Measurements from ENCODE around the gene MISP. TPM values are rescaled to one million over a fixed set of nuclear protein-coding genes. Genes with fewer than 3 reads are reported as not detected.

The MISP gene
- total RNA-seq, 2 experiments from 2014 or later = not detected

DNA sequence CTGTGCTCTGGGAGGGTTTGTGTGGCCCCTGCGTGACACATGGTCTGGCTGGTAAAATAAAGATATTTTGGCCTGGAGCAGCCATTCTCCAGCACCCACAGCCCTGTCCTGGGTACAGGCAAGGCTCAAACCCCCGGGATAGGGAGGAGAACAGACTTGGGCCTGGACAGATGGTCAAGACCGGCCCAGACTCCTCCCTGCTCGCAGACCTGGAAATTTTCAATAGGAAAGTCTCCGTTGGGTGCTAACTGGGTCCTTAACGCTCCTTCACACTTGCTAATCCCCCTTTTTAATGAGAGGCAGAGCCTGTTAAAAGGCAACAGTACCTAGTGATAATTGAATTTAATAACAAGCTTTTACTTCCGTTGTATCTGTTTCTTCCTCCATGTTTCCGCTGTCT, 39.7 kb upstream of the MISP start:
- TF ChIP-seq, protein P1, sequence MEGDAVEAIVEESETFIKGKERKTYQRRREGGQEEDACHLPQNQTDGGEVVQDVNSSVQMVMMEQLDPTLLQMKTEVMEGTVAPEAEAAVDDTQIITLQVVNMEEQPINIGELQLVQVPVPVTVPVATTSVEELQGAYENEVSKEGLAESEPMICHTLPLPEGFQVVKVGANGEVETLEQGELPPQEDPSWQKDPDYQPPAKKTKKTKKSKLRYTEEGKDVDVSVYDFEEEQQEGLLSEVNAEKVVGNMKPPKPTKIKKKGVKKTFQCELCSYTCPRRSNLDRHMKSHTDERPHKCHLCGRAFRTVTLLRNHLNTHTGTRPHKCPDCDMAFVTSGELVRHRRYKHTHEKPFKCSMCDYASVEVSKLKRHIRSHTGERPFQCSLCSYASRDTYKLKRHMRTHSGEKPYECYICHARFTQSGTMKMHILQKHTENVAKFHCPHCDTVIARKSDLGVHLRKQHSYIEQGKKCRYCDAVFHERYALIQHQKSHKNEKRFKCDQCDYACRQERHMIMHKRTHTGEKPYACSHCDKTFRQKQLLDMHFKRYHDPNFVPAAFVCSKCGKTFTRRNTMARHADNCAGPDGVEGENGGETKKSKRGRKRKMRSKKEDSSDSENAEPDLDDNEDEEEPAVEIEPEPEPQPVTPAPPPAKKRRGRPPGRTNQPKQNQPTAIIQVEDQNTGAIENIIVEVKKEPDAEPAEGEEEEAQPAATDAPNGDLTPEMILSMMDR (IDR thresholded peaks at IDR 0.05) = no peak
- Mint-ChIP-seq H3K4me3 (no peak overlapping the region), H3K27me3 (peaks cover 22% of the 10 kb centered on the region), H3K4me1 (ENCODE audit: low read depth) (no peaks in the 10 kb centered on the region), H3K36me3 (ENCODE audit: low read depth) (no peaks in the 10 kb centered on the region), H3K27ac (no peak overlapping the region), H3K9me3 (peaks cover 3% of the 10 kb centered on the region)
- ChIA-PET CTCF (no interaction called here), POLR2A (interaction anchor here (1.4 kb wide), 1 partner anchor 36 kb away, joined by 3 read pairs; the partner anchor contains the start of gene FSTL3)
- DNase-seq (no peak), ATAC-seq (no peak)
- intact Hi-C loops (cut with micrococcal nuclease) = no loop called here

GRCh38 chr19:715347-715746, 35.6 kb upstream of the MISP start:
- peaks cover 3% of the 10 kb centered on the region for H3K9me3 Mint-ChIP-seq
- intact Hi-C loops (cut with micrococcal nuclease) = no loop called here
- DNase-seq (no peak), ATAC-seq (no peak)
- H3K27me3 Mint-ChIP-seq = peaks cover 21% of the 10 kb centered on the region
- H3K4me3 Mint-ChIP-seq = no peak overlapping the region
- TF ChIP-seq, protein P1 (IDR thresholded peaks at IDR 0.05) = no peak
- H3K4me1 Mint-ChIP-seq (ENCODE audit: low read depth) = no peaks in the 10 kb centered on the region
- H3K27ac Mint-ChIP-seq = no peak overlapping the region
- CTCF ChIA-PET = interaction anchor here (2.2 kb wide), 1 partner anchor 19 kb away, joined by 5 read pairs; no protein-coding TSS in a partner anchor
- POLR2A ChIA-PET = no interaction called here
- H3K36me3 Mint-ChIP-seq (ENCODE audit: low read depth) = no peaks in the 10 kb centered on the region

GRCh38 chr19:718251-718951, 32.5 kb upstream of the MISP start:
- TF ChIP-seq, protein P1 (IDR thresholded peaks at IDR 0.05) = no peak
- Mint-ChIP-seq H3K9me3 (peaks cover 3% of the 10 kb centered on the region), H3K36me3 (ENCODE audit: low read depth) (no peaks in the 10 kb centered on the region), H3K27ac (no peak overlapping the region), H3K4me3 (no peak overlapping the region), H3K27me3 (peaks cover 22% of the 10 kb centered on the region), H3K4me1 (ENCODE audit: low read depth) (no peaks in the 10 kb centered on the region)
- POLR2A ChIA-PET = no interaction called here
- no peak for ATAC-seq
- intact Hi-C loops (cut with micrococcal nuclease) = no loop called here
- CTCF ChIA-PET = no interaction called here
- DNase-seq = no peak

DNA sequence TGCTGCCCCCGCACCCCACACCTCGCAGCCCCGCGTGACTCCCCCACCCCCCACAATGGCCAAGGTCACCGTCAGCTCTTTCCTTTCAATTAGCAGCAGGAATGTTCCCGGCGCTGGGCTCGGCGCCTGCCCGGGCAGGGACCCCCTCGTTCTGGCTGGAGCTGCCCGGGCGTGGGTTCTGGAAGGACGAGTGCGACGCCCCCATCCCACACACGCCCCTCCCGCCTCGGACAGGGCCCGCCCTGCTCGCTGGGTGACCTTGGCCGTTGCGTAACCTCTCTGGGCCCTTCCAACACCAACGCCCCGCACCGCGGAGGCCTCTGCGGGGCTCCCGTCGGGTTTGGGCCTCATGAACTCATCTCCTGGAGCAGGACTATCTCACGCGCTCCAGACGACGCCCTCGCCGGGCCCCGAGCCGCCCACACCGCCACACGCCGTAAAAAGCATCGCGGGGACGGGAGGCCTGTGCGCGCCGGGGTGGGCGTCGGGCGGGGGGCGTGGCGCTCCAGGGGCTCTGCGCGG, 31.9 kb upstream of the MISP start:
- no peak for DNase-seq
- Mint-ChIP-seq H3K27ac (no peak overlapping the region), H3K4me3 (no peak overlapping the region), H3K36me3 (ENCODE audit: low read depth) (no peaks in the 10 kb centered on the region), H3K27me3 (peaks cover 22% of the 10 kb centered on the region), H3K4me1 (ENCODE audit: low read depth) (no peaks in the 10 kb centered on the region), H3K9me3 (peaks cover 3% of the 10 kb centered on the region)
- ChIA-PET POLR2A (no interaction called here), CTCF (interaction anchor here (0.6 kb wide), 1 partner anchor 52 kb away, joined by 3 read pairs; no protein-coding TSS in a partner anchor)
- ATAC-seq = no peak
- TF ChIP-seq, protein P1 (IDR thresholded peaks at IDR 0.05) = no peak
- intact Hi-C loops (cut with micrococcal nuclease) = no loop called here

- TF ChIP-seq, protein P1 (IDR thresholded peaks at IDR 0.05) = no peak
- ATAC-seq (no peak), DNase-seq (no peak)
- ChIA-PET POLR2A (no interaction called here), CTCF (no interaction called here)
- no peak overlapping the region for H3K4me3 Mint-ChIP-seq
- H3K27ac Mint-ChIP-seq = no peak overlapping the region
- peaks cover 22% of the 10 kb centered on the region for H3K27me3 Mint-ChIP-seq
- no peaks in the 10 kb centered on the region for H3K4me1 Mint-ChIP-seq (ENCODE audit: low read depth)
- intact Hi-C loops (cut with micrococcal nuclease) = no loop called here
- H3K36me3 Mint-ChIP-seq (ENCODE audit: low read depth) = no peaks in the 10 kb centered on the region
- peaks cover 3% of the 10 kb centered on the region for H3K9me3 Mint-ChIP-seq
Observed at GRCh38 chr19:719636-720344, 31.1 kb upstream of the MISP start.
